Mucosa of descending colon (tissue), 3 donors: ENCODE measurements around the gene LDHA. TPM values are rescaled to one million over a fixed set of nuclear protein-coding genes. Genes with fewer than 3 reads are reported as not detected.

ENCODE experiments used
- ATAC-seq: fragments of 200-7000 bp; cut with Tn5 transposase; one replicate; pipeline ENCODE4 v1.9.1; 2020; ENCODE audit warnings: mild to moderate bottlenecking, moderate library complexity
- DNase-seq, 3 donors: peaks; one replicate each; pipeline ENCODE4 v3.0.0-alpha.2; 2020
- H3K36me3 ChIP-seq: fragments of 200-600 bp; one replicate; pipeline ENCODE4 v1.8.0; 2021; ENCODE audit warnings: low read depth, mild to moderate bottlenecking
- H3K4me1 ChIP-seq: fragments of 200-600 bp; one replicate; pipeline ENCODE4 v1.8.0; 2021; ENCODE audit warnings: low read depth, mild to moderate bottlenecking
- H3K4me3 ChIP-seq: fragments of 200-600 bp; one replicate; pipeline ENCODE4 v1.8.0; 2021; ENCODE audit warnings: mild to moderate bottlenecking
- H3K9me3 ChIP-seq: fragments of 200-600 bp; one replicate; pipeline ENCODE4 v1.8.0; 2021; ENCODE audit warnings: mild to moderate bottlenecking
- intact Hi-C, 2 donors: fragments of 100-400 bp; cut with DNase I in 1 of 2; cut with micrococcal nuclease in 1 of 2; formaldehyde crosslinking; loops; one replicate each; pipeline versions ENCODE4 v1.11.0 to v1.11.1; 2022; cut with DNase I, micrococcal nuclease
- total RNA-seq, 3 donors: library from RNA; stranded (reverse); fragmentation: NEBNext Ultra II Directional in 2 of 3; extraction: Animal tissue kit (Norgen Biotek cat#: 25700) in 2 of 3; gene quantifications; one replicate each; pipeline versions ENCODE4 v1.2.1 to v1.2.4, GENCODE V29; 2021 to 2023
- TF ChIP-seq, protein P1 (sequence below): fragments of 200-600 bp; IDR thresholded peaks from one replicate; pipeline ENCODE4 v1.8.0; 2022; ENCODE audit warnings: antibody characterized with exemption, mild to moderate bottlenecking
- donor health status: DM: no; HTN: no; CAD: no; lungs with moderate emphysema.
- donor health status: DM: no; HTN: no; CAD: no.
- donor health status: DM: no; HTN: yes; CAD: no.

LDHA gene
- total RNA-seq, 3 donors from 2014 or later: 453 to 504 (median 462) TPM

DNA sequence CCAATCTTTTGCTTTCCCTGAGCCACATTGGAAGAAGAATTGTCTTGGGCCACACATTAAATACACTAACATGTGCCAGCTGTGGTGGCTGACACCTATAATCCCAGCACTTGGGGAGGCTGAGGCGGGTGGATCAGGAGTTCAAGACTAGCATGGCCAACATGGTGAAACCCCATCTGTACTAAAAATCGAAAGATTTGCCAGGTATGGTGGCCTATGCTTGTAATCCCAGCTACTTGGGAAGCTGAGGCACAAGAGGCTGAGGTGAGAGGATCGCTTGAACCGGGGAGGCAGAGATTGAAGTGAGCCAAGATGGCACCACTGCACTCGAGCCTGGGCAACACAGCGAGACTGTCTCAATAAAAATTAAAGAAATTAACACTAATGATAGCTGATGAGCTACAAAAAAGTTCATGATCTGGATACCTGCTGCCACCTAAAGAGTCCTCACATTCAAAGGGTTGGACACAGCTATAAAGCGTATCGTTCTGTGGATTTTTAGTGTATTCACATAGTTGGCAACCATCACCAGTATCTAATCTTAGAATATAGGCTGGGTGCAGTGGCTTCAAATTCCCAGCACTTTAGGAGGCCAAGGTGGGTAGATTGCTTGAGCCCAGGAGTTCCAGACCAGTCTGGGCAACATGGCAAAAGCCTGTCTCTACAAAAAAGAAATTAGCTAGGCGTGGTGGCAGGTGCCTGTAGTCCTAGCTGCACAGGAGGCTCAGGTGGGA lies 14.4 kb downstream of the LDHA start:
- Histone ChIP-seq H3K4me3 (no peak overlapping the region), H3K4me1 (no peaks in the 10 kb centered on the region), H3K9me3 (no peaks in the 10 kb centered on the region), H3K36me3 (peaks cover 24% of the 10 kb centered on the region)
- ATAC-seq: peak; percentile 11
- TF ChIP-seq, protein P1, sequence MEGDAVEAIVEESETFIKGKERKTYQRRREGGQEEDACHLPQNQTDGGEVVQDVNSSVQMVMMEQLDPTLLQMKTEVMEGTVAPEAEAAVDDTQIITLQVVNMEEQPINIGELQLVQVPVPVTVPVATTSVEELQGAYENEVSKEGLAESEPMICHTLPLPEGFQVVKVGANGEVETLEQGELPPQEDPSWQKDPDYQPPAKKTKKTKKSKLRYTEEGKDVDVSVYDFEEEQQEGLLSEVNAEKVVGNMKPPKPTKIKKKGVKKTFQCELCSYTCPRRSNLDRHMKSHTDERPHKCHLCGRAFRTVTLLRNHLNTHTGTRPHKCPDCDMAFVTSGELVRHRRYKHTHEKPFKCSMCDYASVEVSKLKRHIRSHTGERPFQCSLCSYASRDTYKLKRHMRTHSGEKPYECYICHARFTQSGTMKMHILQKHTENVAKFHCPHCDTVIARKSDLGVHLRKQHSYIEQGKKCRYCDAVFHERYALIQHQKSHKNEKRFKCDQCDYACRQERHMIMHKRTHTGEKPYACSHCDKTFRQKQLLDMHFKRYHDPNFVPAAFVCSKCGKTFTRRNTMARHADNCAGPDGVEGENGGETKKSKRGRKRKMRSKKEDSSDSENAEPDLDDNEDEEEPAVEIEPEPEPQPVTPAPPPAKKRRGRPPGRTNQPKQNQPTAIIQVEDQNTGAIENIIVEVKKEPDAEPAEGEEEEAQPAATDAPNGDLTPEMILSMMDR: no peak
- no peak for DNase-seq
- intact Hi-C loops: loop anchor here in 1 of 2 donors (10.0 kb wide), 1 partner anchor 104 kb away; no protein-coding TSS in a partner anchor

GRCh38 chr11:18416459-18416858 lies 22.1 kb downstream of the LDHA start:
- Histone ChIP-seq H3K9me3 (no peaks in the 10 kb centered on the region), H3K4me1 (no peaks in the 10 kb centered on the region), H3K4me3 (no peak overlapping the region), H3K36me3 (no peaks in the 10 kb centered on the region)
- TF ChIP-seq, protein P1: no peak
- intact Hi-C loops: no loop called here
- ATAC-seq (no peak), DNase-seq (no peak)

GRCh38 chr11:18419040-18419439 lies 24.7 kb downstream of the LDHA start:
- DNase-seq (peak in 1 of 3 donors; percentile 7), ATAC-seq (no peak)
- TF ChIP-seq, protein P1: no peak
- no peaks in the 10 kb centered on the region for H3K36me3 ChIP-seq
- intact Hi-C loops: no loop called here
- no peaks in the 10 kb centered on the region for H3K9me3 ChIP-seq
- no peak overlapping the region for H3K4me3 ChIP-seq
- no peaks in the 10 kb centered on the region for H3K4me1 ChIP-seq

GRCh38 chr11:18420067-18420466 lies 25.7 kb downstream of the LDHA start:
- Histone ChIP-seq H3K4me3 (no peak overlapping the region), H3K4me1 (no peaks in the 10 kb centered on the region), H3K9me3 (no peaks in the 10 kb centered on the region), H3K36me3 (no peaks in the 10 kb centered on the region)
- ATAC-seq (no peak), DNase-seq (no peak)
- TF ChIP-seq, protein P1: no peak
- intact Hi-C loops: no loop called here

DNA sequence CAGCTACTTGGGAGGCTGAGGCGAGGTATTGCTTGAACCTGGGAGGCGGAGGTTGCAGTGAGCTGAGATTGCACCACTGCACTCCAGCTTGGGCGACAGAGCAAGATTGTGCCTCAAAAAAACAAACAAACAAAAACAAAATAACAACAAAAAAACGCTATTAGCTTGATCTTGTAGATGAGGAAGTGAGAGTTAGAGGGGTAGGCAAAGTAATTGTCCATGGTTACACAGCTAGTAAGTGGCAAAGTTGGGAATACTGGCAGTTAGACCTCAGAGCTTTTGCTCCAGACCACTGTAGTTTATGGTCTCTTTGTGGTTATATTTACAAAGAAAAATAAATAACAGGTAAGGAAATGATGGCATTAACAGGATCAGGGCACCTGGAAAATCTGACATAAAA lies 32.9 kb downstream of the LDHA start:
- TF ChIP-seq, protein P1: no peak
- intact Hi-C loops: no loop called here
- Histone ChIP-seq H3K9me3 (no peaks in the 10 kb centered on the region), H3K4me3 (no peak overlapping the region), H3K36me3 (no peaks in the 10 kb centered on the region), H3K4me1 (no peaks in the 10 kb centered on the region)
- no peak for ATAC-seq
- no peak for DNase-seq
